GM18520 (cell line): Measurements from ENCODE around the gene ST3GAL4.

Experiments used
- ATAC-seq: cut with Tn5 transposase; IDR thresholded peaks from one replicate; pipeline ENCODE4 v1.9.1; 2021; ENCODE audit not compliant: unreplicated experiment

Gene ST3GAL4

DNA sequence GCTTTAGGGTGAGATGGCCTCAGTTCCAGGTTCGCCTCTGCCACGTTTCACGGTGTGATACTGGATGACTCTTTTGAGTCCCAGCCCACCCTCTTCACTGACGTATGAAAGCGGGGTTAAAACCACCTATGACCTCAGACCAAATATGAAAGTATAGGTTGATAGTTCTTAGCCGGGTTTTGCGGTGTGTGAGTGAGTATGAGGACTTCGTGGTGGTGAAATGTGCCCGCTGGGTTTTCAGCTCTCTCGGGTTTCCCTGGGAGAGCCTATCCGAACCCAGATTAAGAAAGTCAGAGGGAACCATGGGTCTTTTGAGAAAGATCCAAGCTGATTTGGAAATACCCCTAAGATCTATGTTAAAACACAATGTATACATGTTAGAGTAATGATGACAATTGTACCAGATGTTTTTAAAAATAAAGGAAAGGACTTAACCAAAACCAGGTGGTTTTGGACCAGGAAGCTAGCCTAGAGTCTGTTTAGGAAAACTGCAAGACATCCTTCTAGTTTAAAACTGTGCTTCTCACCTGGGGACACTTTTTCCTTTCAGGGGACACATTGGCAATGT lies 25.8 kb upstream of the ST3GAL4 start:
- ATAC-seq, result no peak

GRCh38 chr11:126331286-126331685 lies 24.2 kb upstream of the ST3GAL4 start:
- ATAC-seq, result no peak

GRCh38 chr11:126332221-126332711 lies 23.2 kb upstream of the ST3GAL4 start:
- no peak for ATAC-seq

- no peak for ATAC-seq
Observed at GRCh38 chr11:126333142-126333541, 22.3 kb upstream of the ST3GAL4 start.

DNA sequence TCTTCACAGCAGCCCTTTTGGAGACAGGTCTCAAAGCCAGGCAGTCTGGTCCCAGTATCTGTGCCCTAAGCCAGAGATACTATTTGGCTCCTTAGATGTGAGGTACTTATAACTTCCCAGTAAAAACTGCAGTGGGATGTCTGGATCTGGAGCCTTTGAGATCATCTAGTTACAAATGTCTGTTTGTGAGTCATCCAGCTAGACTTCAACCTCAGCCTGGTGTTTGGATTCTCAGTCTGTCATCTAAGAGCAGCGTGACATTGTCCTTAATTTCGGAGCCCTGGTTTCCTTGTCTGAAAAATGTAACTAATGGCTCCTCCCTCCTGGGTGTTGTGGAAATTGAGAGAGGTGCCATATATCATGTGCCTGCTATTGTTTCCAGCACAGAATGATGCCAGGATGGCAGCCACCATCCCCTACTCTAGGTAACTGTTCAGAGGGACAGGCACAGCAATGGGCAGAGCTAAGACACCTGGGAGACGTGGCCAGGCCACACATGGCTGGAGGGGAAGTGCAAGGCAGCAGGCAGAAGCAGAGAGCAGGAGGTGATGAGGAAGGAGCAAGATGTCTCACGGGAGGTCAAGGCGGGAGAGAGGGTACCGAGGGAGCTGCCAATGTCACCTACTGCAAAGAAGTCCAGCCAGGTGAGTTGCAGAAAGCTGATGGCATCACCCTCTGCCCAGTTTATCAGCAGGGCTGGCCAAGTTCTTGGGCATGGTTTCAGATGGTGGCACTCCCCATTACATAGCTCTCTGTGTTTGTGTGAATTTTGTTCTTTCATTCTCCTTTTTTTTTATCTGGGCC lies 20.6 kb upstream of the ST3GAL4 start:
- no peak for ATAC-seq

GRCh38 chr11:126335463-126335760 lies 20.1 kb upstream of the ST3GAL4 start:
- no peak for ATAC-seq

DNA sequence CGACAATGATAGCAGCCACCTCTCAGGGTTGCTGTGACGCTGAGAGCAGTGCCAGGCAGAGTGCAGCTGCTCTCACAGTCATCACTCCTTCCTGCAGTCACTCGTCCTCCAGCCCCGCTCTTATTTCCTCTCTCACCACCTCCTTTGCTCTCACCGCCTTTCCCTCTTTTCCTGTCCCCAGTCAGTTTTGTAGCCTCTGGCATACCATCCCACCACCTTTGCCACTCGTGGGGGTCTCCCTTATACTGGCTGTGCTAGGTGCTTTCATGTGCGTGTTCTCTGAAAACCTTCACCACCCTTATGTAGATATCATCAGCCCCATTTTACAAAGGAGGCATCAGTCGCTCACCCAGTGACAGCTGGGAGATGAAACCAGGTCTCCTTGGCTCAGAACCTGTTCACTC lies 19.3 kb upstream of the ST3GAL4 start:
- ATAC-seq, result no peak

GRCh38 chr11:126336671-126337101 lies 18.8 kb upstream of the ST3GAL4 start:
- no peak for ATAC-seq

DNA sequence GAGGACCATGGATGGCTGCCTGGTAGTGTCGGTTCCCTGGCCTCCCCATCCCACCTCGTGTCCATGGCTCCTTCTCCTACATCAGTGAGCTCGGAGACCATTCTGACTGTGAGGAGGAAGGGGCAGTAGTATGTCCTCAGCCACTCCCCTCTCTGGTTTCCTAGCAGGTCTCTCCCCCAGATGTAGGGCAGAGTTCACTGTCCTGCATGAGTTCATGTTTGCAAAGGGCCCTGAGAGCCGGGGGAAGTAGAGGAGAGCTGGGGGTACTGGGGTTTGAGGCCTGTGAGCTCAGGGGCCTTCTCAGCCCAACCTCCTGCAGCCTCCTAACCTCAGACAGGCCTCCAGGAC lies 18.4 kb upstream of the ST3GAL4 start:
- no peak for ATAC-seq

DNA sequence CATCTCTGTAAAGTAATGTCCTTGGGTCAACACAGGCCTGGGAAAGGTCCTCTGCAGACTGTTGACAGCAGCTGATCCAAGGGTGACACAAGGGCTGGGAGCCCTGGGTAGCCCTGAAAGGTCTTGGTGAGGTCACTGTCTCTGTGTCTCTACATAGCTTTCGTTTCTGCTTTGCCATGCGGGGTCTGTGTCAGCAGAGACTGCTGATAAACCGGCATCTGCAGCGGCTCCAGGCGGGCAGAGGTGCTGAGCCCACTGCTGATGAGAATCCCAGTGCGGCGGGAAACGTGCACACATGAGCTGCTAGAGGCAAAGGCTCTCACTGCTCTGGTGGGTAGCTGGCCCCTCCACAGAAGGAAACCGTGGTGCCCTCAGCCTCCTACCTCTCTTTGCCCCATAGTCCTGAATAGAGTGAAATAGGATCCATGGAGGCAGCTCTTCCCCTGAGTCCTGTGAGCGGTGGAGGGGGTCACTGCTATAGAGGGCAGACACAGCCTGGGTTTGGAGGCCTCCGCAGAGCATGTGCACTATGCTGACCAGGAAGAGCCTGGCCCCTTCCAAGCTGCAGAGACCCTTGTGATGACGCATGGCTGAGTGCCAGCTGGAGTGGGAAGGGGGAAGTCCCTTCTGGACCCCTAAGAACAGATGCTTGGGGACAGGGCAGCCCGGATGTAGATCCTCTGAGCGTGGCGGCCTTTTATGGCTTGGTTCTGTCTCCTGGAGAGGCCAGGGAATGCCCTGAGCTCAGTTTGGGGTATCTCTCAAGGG lies 17.8 kb upstream of the ST3GAL4 start:
- no peak for ATAC-seq

DNA sequence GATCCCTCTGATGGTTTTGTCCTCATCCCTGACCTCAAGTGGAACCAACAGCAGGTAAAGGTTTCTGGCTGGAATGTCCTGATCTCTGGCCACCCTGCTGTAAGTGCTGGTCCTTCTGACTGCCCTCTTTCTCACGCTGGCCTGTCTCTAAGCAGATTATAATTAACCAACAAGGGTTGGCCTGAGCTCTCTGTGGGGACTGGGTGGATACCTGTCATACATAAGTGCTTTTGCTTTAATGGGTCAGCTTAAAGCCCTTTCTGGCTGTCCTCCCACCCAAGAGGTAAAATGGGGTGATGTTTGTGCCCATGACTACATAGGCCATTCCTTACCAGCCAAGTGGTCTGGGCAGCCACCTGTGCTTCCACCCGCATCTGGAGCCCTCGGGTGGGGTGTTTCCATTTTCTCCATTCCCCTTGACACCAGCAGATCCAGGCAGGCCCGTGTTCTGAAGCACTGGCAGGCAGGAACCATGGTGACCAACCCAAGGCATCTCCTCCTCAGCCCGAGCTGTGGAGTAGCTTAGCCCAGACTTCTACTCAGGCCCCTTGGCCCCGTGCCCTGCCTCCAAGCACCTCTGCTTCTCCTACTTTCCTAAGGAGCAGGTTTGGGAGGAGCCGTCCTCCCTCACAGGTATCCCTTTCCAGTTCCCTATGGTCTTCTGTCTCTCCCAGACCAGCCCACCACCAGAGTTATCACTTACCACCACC lies 17.0 kb upstream of the ST3GAL4 start:
- no peak for ATAC-seq

GRCh38 chr11:126339073-126339862 lies 16.2 kb upstream of the ST3GAL4 start:
- no peak for ATAC-seq

DNA sequence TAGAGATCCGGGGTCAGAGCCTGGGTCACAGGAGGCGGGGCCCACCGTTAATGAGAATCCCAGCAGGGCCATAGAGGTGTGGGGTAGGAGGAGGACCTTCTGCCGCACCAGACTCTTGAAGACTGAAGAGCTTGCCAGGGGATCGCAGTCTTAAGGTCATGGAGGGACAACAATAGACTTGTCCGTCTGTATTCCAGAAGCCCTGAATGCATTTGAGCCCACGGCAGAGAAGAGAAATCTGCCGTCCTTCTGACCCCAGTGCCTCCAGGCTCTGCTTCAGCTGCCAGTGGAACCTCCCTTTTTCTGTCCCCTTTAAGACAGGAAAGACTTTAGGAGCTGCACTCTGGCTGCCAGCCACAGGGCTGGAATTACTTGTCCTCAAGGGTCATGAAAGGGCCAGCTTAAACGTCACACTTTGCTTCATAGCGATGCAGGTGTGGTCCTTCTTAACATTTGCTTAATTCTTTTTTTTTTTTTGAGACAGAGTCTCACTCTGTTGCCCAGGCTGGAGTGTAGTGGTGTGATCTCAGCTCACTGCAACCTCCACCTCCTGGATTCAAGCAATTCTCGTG lies 15.5 kb upstream of the ST3GAL4 start:
- ATAC-seq, result no peak

DNA sequence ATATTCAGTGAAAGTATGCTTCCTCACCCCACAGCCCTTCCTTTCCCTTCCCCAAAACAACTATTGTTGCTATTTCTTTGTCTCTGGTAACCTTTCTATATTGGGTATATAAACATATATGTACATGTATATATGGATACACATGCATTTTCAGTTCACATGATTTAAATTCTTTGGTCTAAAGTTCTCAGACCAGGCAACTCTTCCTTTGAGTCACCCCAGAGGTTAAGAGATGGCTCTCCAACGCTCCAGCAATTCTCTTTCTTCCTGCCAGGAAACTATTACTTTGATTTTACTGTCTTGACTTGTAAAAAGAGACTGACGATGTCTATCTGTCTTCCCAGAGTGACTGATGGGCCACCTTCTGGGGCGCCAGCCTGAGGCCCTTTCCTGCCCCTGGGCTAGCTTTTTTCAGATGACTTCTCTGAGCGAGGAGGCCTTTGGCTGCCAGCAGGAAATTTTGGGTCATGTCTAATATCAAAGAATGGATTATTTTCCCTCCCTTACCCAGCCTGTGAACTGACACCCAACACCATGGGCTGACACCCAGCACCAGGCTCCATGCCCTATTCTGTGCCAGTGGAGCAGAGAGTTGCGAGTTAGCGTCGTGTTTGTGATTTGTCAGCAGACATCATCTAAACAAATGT lies 14.4 kb upstream of the ST3GAL4 start:
- no peak for ATAC-seq

DNA sequence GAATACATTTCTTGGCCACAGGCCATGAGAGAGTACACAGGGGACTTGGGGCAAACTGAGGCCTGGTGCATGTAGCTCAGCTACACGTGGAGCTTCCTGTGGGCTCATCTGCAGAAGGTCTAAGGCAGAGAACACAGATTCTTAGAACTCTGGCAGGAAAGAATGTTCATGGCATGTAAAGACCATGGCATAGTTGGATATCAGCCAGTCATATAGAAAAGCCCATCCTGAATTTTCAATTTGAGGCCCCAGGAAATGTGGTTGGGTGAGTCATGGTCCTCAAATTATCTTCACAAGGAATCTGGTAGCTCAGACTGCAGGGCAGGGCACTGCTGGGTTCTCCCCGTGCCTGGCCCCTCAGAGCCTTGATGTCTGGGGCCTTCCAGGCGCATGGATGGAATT lies 13.7 kb upstream of the ST3GAL4 start:
- ATAC-seq, result no peak

DNA sequence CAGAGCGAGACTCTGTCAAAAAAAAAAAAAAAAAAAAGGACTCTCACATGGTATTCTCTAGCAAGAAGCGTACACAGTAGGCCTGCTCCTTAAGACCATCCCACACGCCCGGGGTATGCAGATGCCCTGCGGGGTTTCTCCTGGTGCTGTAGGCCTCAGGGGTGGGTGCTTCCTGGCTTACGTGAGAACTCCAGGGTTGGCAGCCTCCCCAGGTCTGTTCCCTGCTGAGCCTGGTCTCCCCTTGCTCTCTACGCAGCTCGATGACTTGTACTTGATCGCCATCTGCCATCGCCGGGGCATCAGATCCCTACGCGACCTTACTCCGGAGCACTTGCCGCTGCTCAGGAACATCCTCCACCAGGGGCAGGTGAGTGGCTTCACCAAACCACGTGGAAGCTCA lies 12.4 kb upstream of the ST3GAL4 start:
- ATAC-seq, result no peak

- ATAC-seq, result no peak
Observed at GRCh38 chr11:126344141-126345080, 11.1 kb upstream of the ST3GAL4 start.

DNA sequence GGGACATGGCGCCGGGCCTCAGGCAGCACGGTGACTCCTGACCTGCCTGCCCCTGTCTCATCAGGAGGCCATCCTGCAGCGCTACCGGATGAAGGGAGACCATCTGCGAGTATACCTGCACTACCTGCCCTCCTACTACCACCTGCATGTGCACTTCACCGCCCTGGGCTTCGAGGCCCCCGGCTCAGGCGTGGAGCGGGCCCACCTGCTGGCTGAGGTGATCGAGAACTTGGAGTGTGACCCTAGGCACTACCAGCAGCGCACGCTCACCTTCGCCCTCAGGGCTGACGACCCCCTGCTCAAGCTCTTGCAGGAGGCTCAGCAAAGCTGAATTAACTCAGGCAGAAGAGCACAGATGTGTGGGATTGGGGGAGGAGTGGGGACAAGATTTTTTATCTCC lies 10.2 kb upstream of the ST3GAL4 start:
- no peak for ATAC-seq
